Measurements from ENCODE around the gene PRR16. TPM values are rescaled to one million over a fixed set of nuclear protein-coding genes. Genes with fewer than 3 reads are reported as not detected.

The PRR16 gene
- total RNA-seq, 1 experiment from 2014 or later, result 0.42 TPM

- TF ChIP-seq PREB (CRISPR knock-in tag; IDR thresholded peaks at IDR 0.05; ENCODE audit: borderline replicate concordance) (no peak), TEAD4 (CRISPR knock-in tag; IDR thresholded peaks at IDR 0.05) (no peak), CREM (CRISPR knock-in tag; IDR thresholded peaks at IDR 0.05) (no peak), E2F1 (CRISPR knock-in tag; IDR thresholded peaks at IDR 0.05) (no peak), ELF4 (CRISPR knock-in tag; IDR thresholded peaks at IDR 0.05; ENCODE audit: low read depth) (no peak)
Measured at GRCh38 chr5:120509053-120509452, 45.0 kb downstream of the PRR16 start (continued).

GRCh38 chr5:120510098-120510637, 46.1 kb downstream of the PRR16 start:
- no peaks in the 10 kb centered on the region for H3K27me3 Mint-ChIP-seq (ENCODE audit: low read depth)
- H3K4me3 Mint-ChIP-seq, result no peak overlapping the region
- no peaks in the 10 kb centered on the region for H3K9me3 Mint-ChIP-seq
- no peaks in the 10 kb centered on the region for H3K36me3 Mint-ChIP-seq
- no peak for ATAC-seq
- TF ChIP-seq FOXP1 (CRISPR knock-in tag; IDR thresholded peaks at IDR 0.05; ENCODE audit: borderline replicate concordance) (no peak), NFATC4 (CRISPR knock-in tag; IDR thresholded peaks at IDR 0.05) (no peak), PRDM15 (CRISPR knock-in tag; IDR thresholded peaks at IDR 0.05) (no peak), SMAD3 (CRISPR knock-in tag; IDR thresholded peaks at IDR 0.05; ENCODE audit: borderline replicate concordance) (no peak), FOXK1 (CRISPR knock-in tag; IDR thresholded peaks at IDR 0.05) (no peak), E2F1 (CRISPR knock-in tag; IDR thresholded peaks at IDR 0.05) (no peak), TEAD1 (CRISPR knock-in tag; IDR thresholded peaks at IDR 0.05) (no peak), ZNF263 (CRISPR knock-in tag; IDR thresholded peaks at IDR 0.05; ENCODE audit: low read depth) (no peak), SMAD4 (CRISPR knock-in tag; IDR thresholded peaks at IDR 0.05) (no peak), ATF2 (CRISPR knock-in tag; IDR thresholded peaks at IDR 0.05; ENCODE audit: borderline replicate concordance, low read depth) (no peak), GRHL2 (CRISPR knock-in tag; IDR thresholded peaks at IDR 0.05; ENCODE audit: insufficient replicate concordance, severe bottlenecking) (no peak)
- H3K4me1 Mint-ChIP-seq, result peaks cover 64% of the 10 kb centered on the region
- CTCF ChIA-PET, result no interaction called here
- no peak for DNase-seq (ENCODE audit: low spot score)
- H3K27ac Mint-ChIP-seq, result no peak overlapping the region
- POLR2A ChIA-PET, result no interaction called here

Measured in WTC11 (cell line).